Measurements from ENCODE around the gene OSBPL10.

DNA sequence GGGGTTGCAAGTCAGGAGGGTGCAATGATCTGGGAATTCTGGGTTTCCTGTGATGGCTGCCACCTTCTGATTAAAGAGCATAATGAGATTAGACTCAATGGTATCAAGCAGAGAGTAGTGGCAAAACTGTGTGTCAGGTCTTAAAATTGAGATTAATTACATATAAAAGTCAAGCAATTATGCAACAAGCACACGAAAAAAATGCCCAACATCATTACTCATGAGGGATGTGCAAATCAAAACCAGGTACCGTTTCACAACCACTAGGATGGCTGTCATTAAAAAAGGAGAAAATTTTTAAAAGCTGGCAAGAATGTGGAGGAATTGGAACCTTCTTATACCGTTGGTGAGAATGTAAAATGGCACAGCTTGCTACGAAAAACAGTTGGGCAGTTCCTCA lies 205.0 kb downstream of the OSBPL10 start:
- TF ChIP-seq POLR2A (IDR thresholded peaks at IDR 0.05; ENCODE audit: low read depth, low read length) (no peak), TAF1 (IDR thresholded peaks at IDR 0.05; ENCODE audit: low read depth, low read length) (no peak)
